ENCODE results near the gene DPH1.

The DPH1 gene

DNA sequence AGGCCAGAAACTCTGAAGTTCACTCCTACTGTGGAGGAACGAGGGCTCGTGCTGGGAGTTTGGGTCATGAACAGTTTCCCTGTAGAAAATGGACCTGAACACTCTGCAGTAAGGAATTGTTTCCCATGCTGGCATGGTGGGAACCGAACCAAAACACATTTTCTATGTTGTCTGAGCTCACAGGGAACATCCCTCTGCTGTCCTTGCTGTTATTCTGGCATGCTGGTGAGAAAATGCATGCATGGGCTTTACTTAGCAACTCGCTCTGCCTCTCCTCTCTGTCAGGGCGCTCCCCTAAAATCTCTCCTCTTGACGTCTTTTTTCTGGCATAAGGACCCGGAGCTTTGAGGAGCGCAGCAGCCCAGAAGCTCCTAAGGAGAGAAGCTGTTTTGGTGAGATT lies 10.2 kb upstream of the DPH1 start:
- H3K27me3 ChIP-seq (ENCODE audit: insufficient read depth, poor library complexity, severe bottlenecking): peaks cover 15% of the 10 kb centered on the region
- TF ChIP-seq CTCF (IDR thresholded peaks at IDR 0.05; ENCODE audit: poor library complexity, severe bottlenecking): no peak
- no peaks in the 10 kb centered on the region for H3K9me3 ChIP-seq (ENCODE audit: severe bottlenecking)
- no peaks in the 10 kb centered on the region for H3K36me3 ChIP-seq (ENCODE audit: low read depth)
- DNase-seq (ENCODE audit: low spot score): no peak
- no peak overlapping the region for H3K27ac ChIP-seq (ENCODE audit: poor library complexity, severe bottlenecking)
- no peak overlapping the region for H3K4me3 ChIP-seq (ENCODE audit: severe bottlenecking)
- no peak for ATAC-seq (ENCODE audit: low read depth)
- H3K4me1 ChIP-seq (ENCODE audit: insufficient read depth, poor library complexity, severe bottlenecking): no peaks in the 10 kb centered on the region

GRCh38 chr17:2020721-2021120 lies 9.2 kb upstream of the DPH1 start:
- no peak overlapping the region for H3K4me3 ChIP-seq (ENCODE audit: severe bottlenecking)
- ATAC-seq (ENCODE audit: low read depth) (no peak), DNase-seq (ENCODE audit: low spot score) (no peak)
- no peaks in the 10 kb centered on the region for H3K4me1 ChIP-seq (ENCODE audit: insufficient read depth, poor library complexity, severe bottlenecking)
- H3K27me3 ChIP-seq (ENCODE audit: insufficient read depth, poor library complexity, severe bottlenecking): peaks cover 23% of the 10 kb centered on the region
- TF ChIP-seq CTCF (IDR thresholded peaks at IDR 0.05; ENCODE audit: poor library complexity, severe bottlenecking): no peak
- H3K9me3 ChIP-seq (ENCODE audit: severe bottlenecking): no peaks in the 10 kb centered on the region
- no peaks in the 10 kb centered on the region for H3K36me3 ChIP-seq (ENCODE audit: low read depth)
- H3K27ac ChIP-seq (ENCODE audit: poor library complexity, severe bottlenecking): no peak overlapping the region

- H3K36me3 ChIP-seq (ENCODE audit: low read depth): no peaks in the 10 kb centered on the region
- H3K9me3 ChIP-seq (ENCODE audit: severe bottlenecking): no peaks in the 10 kb centered on the region
- no peaks in the 10 kb centered on the region for H3K4me1 ChIP-seq (ENCODE audit: insufficient read depth, poor library complexity, severe bottlenecking)
- H3K27ac ChIP-seq (ENCODE audit: poor library complexity, severe bottlenecking): no peak overlapping the region
- ATAC-seq (ENCODE audit: low read depth) (no peak), DNase-seq (ENCODE audit: low spot score) (no peak)
- peaks cover 30% of the 10 kb centered on the region for H3K27me3 ChIP-seq (ENCODE audit: insufficient read depth, poor library complexity, severe bottlenecking)
- no peak for TF ChIP-seq CTCF (IDR thresholded peaks at IDR 0.05; ENCODE audit: poor library complexity, severe bottlenecking)
- no peak overlapping the region for H3K4me3 ChIP-seq (ENCODE audit: severe bottlenecking)
Measured at GRCh38 chr17:2022647-2023240, 7.2 kb upstream of the DPH1 start.

DNA sequence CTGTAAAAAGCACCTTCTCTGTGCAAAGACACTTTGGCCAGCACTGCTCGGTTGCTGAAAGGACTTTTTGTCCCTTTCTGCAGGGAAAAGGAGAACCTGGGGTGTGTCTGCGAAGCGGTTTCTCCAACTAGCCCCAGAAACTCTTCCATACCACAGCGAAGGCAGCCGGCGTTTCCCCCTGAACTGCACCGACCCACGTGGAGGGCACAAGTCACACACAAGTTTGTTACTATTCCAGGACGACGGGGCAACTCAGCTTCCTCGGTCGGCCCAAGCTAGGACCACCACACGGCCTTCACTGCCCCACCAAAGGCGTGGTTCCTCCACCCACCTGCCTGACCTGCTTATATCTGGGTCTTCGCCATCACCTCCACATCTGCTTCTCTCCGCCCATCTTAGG lies 6.7 kb upstream of the DPH1 start:
- H3K4me1 ChIP-seq (ENCODE audit: insufficient read depth, poor library complexity, severe bottlenecking): no peaks in the 10 kb centered on the region
- H3K4me3 ChIP-seq (ENCODE audit: severe bottlenecking): no peak overlapping the region
- no peaks in the 10 kb centered on the region for H3K36me3 ChIP-seq (ENCODE audit: low read depth)
- no peak for DNase-seq (ENCODE audit: low spot score)
- H3K9me3 ChIP-seq (ENCODE audit: severe bottlenecking): no peaks in the 10 kb centered on the region
- no peak overlapping the region for H3K27ac ChIP-seq (ENCODE audit: poor library complexity, severe bottlenecking)
- peaks cover 30% of the 10 kb centered on the region for H3K27me3 ChIP-seq (ENCODE audit: insufficient read depth, poor library complexity, severe bottlenecking)
- no peak for TF ChIP-seq CTCF (IDR thresholded peaks at IDR 0.05; ENCODE audit: poor library complexity, severe bottlenecking)
- ATAC-seq (ENCODE audit: low read depth): no peak

DNA sequence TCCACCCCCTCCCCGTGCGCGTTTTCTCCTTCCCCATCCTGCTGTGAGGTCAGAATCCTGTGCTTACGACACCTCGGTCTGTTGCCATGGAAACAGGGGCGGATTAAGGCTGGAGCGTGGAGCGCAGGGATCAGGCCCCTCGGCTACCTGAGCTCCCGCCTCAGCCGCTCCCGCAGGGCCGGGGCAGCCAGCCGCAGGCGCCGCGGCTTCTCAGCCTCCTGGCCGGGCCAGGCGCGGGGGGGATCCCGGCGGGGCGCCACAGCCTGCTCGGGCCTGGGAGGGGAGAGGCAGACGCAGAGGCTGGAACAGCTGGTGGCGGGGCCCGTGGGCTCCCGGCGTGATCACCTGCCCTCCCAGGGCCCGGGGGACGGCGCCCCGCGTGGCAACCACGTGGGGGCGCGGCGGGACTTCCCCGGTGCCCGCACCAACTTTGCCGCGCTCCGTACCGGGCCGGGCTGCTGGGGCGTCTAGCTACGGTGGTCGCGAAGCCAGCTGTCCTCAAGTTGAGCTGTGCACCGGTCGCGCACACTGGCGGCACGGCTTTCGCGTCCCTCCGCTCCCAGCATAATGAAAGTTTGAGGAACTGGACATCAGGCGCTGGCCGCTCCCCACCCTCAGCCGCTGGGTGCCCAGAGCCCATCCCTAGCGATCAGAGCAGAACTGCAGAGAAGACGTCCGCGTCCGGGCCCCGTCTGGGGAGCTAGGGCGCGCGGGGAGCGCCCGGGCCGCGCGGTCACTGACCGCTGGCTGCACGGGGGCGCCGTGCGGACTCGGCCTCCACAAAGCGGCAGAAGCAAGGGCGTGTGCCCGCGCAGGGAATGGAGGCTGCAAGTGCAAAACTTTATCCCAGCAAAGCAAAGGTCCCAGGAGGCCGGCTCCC lies 6.0 kb upstream of the DPH1 start:
- no peaks in the 10 kb centered on the region for H3K9me3 ChIP-seq (ENCODE audit: severe bottlenecking)
- H3K4me3 ChIP-seq (ENCODE audit: severe bottlenecking): peak overlapping the region; percentile 34
- TF ChIP-seq CTCF (IDR thresholded peaks at IDR 0.05; ENCODE audit: poor library complexity, severe bottlenecking): peak; percentile 10

More for the DNA sequence above, 6.0 kb upstream of the DPH1 start:
- ATAC-seq (ENCODE audit: low read depth) (0 out of 3 replicates have a peak, but pooled peaks have one; percentile 7), DNase-seq (ENCODE audit: low spot score) (no peak)
- no peak overlapping the region for H3K27ac ChIP-seq (ENCODE audit: poor library complexity, severe bottlenecking)
- peaks cover 30% of the 10 kb centered on the region for H3K27me3 ChIP-seq (ENCODE audit: insufficient read depth, poor library complexity, severe bottlenecking)
- H3K36me3 ChIP-seq (ENCODE audit: low read depth): no peaks in the 10 kb centered on the region
- no peaks in the 10 kb centered on the region for H3K4me1 ChIP-seq (ENCODE audit: insufficient read depth, poor library complexity, severe bottlenecking)

Measured in RWPE2 (cell line).